ENCODE data around the gene TUBB4A. TPM values are rescaled to one million over a fixed set of nuclear protein-coding genes. Genes with fewer than 3 reads are reported as not detected.

The TUBB4A gene
- total RNA-seq, 2 donors from 2014 or later, result 3.0 to 3.4 TPM

GRCh38 chr19:6495947-6496346, 6.2 kb downstream of the TUBB4A start:
- 92 to 97% methylated on average over 5 to 19 of the region's 19 CpGs for WGBS, 2 donors
- no peak for ATAC-seq
- Histone ChIP-seq H3K4me1 (no peaks in the 10 kb centered on the region), H3K27ac (no peak overlapping the region), H3K9me3 (no peaks in the 10 kb centered on the region), H3K4me3 (no peak overlapping the region), H3K36me3 (replicated peaks in 1 of 2; ENCODE audit: insufficient read depth in 1 of 2, low read depth in 2 of 2) (no peaks in the 10 kb centered on the region), H3K27me3 (no peaks in the 10 kb centered on the region)
- DNase-seq, result no peak
- intact Hi-C loops (cut with DNase I), result no loop called here
- TF ChIP-seq POLR2A (IDR thresholded peaks at IDR 0.05) (no peak), CTCF (IDR thresholded peaks at IDR 0.05) (no peak)

- intact Hi-C loops (cut with DNase I), result no loop called here
- TF ChIP-seq POLR2A (IDR thresholded peaks at IDR 0.05) (no peak), CTCF (IDR thresholded peaks at IDR 0.05) (no peak)
- no peak overlapping the region for H3K27ac ChIP-seq
- no peak for DNase-seq
- no peak overlapping the region for H3K4me3 ChIP-seq
- no peaks in the 10 kb centered on the region for H3K4me1 ChIP-seq
- ATAC-seq, result no peak
- no peaks in the 10 kb centered on the region for H3K9me3 ChIP-seq
- 85 to 87% methylated on average over 8 of the region's 8 CpGs for WGBS, 2 donors
- no peaks in the 10 kb centered on the region for H3K27me3 ChIP-seq
- no peaks in the 10 kb centered on the region for H3K36me3 ChIP-seq (replicated peaks in 1 of 2; ENCODE audit: insufficient read depth in 1 of 2, low read depth in 2 of 2)
These were observed 7.6 kb downstream of the TUBB4A start for GRCh38 chr19:6494438-6495036.

DNA sequence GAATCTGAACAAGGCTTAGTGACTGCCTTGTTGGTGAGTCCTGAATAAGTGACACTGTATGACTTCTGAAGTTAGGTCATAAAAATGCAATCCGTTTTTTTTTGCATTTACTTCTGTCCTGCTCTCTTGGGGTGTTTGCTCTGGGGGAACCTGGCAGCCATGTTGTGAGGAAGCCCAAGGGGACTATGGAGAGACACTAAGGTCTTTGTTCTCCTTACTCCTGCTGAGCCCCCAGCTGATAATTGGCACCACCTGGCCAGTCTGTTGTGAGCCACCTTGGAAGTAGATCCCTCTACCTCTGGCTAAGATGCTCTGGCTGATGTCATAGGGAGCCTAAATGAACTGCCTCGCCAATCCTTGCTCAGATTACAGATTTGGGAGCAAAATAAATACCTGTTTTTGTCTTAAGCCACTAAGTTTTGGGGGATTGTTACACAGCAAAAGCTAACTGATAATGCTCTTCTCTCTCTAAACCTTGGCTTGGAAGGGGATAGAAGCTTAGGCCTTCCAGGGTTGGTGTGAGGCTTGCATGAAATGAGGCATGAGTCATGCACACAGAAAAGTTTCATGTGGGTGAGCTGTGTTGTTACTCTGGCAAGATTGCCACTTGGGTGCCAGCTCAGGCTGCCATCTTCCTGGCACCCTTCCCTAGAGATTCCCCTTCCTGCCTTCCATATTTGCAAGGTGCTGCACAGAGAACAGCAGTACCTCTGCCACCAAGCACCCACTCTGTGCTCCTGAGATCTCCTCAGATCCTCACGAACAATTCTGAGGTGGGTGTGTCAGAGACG, 10.1 kb downstream of the TUBB4A start:
- TF ChIP-seq POLR2A (IDR thresholded peaks at IDR 0.05), result no peak
- TF ChIP-seq CTCF (IDR thresholded peaks at IDR 0.05), result no peak
- H3K27ac ChIP-seq, result no peak overlapping the region

DNA sequence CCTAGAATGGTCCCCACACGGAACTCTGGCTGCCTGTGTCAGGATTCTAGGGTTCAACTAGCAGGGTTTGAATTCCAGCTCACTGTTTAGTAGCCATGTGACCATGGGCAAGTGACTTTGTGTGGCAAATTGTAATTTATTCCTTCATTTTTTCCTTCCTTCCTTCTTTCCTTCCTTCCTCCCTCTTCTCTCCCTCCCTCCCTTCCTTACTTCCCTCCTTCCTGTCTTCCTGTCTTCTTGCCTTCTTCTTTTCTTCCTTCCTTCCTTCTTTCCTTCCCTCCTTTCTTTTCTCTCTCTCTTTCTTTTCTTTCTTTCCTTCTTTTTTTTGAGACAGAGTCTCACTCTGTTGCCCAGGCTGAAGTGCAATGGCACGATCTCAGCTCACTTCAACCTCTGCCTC, 12.0 kb downstream of the TUBB4A start:
- Histone ChIP-seq H3K4me3 (no peak overlapping the region), H3K36me3 (replicated peaks in 1 of 2; ENCODE audit: insufficient read depth in 1 of 2, low read depth in 2 of 2) (no peaks in the 10 kb centered on the region), H3K27me3 (no peaks in the 10 kb centered on the region), H3K27ac (no peak overlapping the region), H3K9me3 (no peaks in the 10 kb centered on the region), H3K4me1 (no peaks in the 10 kb centered on the region)
- DNase-seq, result no peak
- intact Hi-C loops (cut with DNase I), result no loop called here
- TF ChIP-seq POLR2A (IDR thresholded peaks at IDR 0.05) (no peak), CTCF (IDR thresholded peaks at IDR 0.05) (no peak)
- no peak for ATAC-seq
- WGBS, 2 donors, result 45 to 54% methylated on average over 2 of the region's 2 CpGs

More for the DNA sequence above, 10.1 kb downstream of the TUBB4A start:
- Histone ChIP-seq H3K9me3 (no peaks in the 10 kb centered on the region), H3K27me3 (no peaks in the 10 kb centered on the region), H3K4me3 (no peak overlapping the region), H3K36me3 (replicated peaks in 1 of 2; ENCODE audit: insufficient read depth in 1 of 2, low read depth in 2 of 2) (no peaks in the 10 kb centered on the region), H3K4me1 (no peaks in the 10 kb centered on the region)
- DNase-seq (no peak), ATAC-seq (no peak)
- WGBS, 2 donors, result 69 to 73% methylated on average over 4 of the region's 4 CpGs
- intact Hi-C loops (cut with DNase I), result no loop called here
